BJ (cell line): Measurements from ENCODE around the gene SCMH1. TPM values are rescaled to one million over a fixed set of nuclear protein-coding genes. Genes with fewer than 3 reads are reported as not detected.
A peak's percentile ranks its signal among the peaks of the same experiment; 100 is the strongest.

Experiments used
- CTCF ChIA-PET: fragments of 350-600 bp; formaldehyde crosslinking; extraction: SDS; loops from one replicate; lab custom pipeline; 2021; ENCODE audit warnings: antibody characterized with exemption, inconsistent platforms; lab: Yijun Ruan, JAX
- POLR2A ChIA-PET: fragments of 300-600 bp; sonication (Branson Sonifier 250); formaldehyde crosslinking; extraction: SDS; loops from one replicate; lab custom pipeline; 2021; ENCODE audit warnings: antibody characterized with exemption; lab: Charles Lee
- DNase-seq: peaks from one replicate; pipeline ENCODE4 v3.0.0-alpha.2; 2011; ENCODE audit warnings: low read depth
- H3K27me3 ChIP-seq: 2 replicates; pipeline ENCODE4 v1.6.0; 2011; ENCODE audit warnings: low read length; ENCODE audit not compliant: control insufficient read depth, insufficient read depth
- H3K36me3 ChIP-seq: 2 replicates; pipeline ENCODE4 v1.5.1; 2011; ENCODE audit warnings: low read length; ENCODE audit not compliant: control insufficient read depth, insufficient read depth
- H3K4me3 ChIP-seq: 2 replicates; pipeline ENCODE4 v1.5.1; 2011; ENCODE audit warnings: low read depth, mild to moderate bottlenecking, control low read depth, low read length
- polyA plus RNA-seq: library from polyadenylated mRNA; depleted of rRNA; stranded (reverse); fragments of >200 nt; gene quantifications from 2 replicates; pipeline ENCODE4 v1.2.3, GENCODE V29; 2011
- TF ChIP-seq, protein P1 (sequence below): IDR thresholded peaks from 2 replicates; pipeline ENCODE4 v1.5.1; 2011; ENCODE audit warnings: low read depth, mild to moderate bottlenecking, control low read depth, inconsistent platforms, low read length, moderate library complexity; ENCODE audit not compliant: insufficient read depth

Gene SCMH1
- polyA plus RNA-seq, 1 experiment = 44.9 TPM

DNA sequence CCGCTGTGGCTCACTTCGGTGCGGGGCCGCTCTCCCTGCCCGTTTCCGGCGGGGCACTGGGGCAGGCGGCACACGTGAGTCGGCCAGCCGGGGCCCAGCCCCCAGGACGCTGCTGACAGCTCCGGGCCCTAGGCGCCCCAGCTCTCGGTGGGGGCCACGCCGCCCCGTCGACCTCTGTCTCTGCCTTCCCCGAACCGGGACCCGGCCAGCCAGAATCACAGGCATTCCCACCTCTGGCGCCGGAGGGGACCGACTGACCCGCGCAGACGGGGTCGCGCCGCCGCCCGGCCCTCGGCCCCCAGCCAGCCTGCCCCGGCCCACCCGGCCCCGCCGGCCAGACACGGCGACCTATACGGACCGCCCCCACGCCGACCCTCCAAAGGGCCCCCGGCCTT lies 755 bp downstream of the SCMH1 start:
- CTCF ChIA-PET = interaction anchor here (1.0 kb wide), 1 partner anchor 218 kb away, joined by 4 read pairs; no protein-coding TSS in a partner anchor

DNA sequence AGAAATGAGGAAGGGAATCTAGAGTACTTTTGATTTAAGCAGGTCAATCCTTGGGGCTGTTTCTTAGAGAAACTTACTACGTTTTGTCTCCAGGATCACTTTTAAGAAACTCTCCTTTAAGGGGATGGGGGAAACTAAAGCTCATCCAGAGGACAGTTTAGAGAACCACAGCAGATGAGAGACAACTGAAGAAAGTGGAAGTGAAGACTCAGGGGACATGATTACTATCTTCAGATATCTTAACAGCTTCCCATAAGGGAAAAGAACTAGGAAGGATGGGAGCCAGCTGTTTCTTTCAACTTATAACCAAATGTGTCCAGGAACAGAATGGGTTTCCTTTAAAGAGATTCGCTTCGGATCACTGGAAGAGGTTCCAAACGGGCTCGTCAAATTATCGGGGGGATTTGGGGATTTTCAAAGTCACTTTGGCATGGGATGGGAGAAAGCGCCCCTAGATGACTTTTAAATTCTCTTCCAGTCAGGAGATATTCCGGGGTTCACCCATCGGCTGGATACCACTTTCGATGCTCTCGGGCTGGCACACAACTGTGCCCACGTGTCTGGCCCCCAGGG lies 1.2 kb downstream of the SCMH1 start:
- Histone ChIP-seq H3K27me3 (no peaks in the 10 kb centered on the region), H3K36me3 (no peaks in the 10 kb centered on the region), H3K4me3 (peak overlapping the region; percentile 55)
- POLR2A ChIA-PET = interaction anchor here (0.7 kb wide), 1 partner anchor 139 kb away, joined by 7 read pairs; no protein-coding TSS in a partner anchor
- TF ChIP-seq, protein P1, sequence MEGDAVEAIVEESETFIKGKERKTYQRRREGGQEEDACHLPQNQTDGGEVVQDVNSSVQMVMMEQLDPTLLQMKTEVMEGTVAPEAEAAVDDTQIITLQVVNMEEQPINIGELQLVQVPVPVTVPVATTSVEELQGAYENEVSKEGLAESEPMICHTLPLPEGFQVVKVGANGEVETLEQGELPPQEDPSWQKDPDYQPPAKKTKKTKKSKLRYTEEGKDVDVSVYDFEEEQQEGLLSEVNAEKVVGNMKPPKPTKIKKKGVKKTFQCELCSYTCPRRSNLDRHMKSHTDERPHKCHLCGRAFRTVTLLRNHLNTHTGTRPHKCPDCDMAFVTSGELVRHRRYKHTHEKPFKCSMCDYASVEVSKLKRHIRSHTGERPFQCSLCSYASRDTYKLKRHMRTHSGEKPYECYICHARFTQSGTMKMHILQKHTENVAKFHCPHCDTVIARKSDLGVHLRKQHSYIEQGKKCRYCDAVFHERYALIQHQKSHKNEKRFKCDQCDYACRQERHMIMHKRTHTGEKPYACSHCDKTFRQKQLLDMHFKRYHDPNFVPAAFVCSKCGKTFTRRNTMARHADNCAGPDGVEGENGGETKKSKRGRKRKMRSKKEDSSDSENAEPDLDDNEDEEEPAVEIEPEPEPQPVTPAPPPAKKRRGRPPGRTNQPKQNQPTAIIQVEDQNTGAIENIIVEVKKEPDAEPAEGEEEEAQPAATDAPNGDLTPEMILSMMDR = no peak
- CTCF ChIA-PET = interaction anchor here (0.6 to 1.0 kb wide), 2 partner anchors 218 to 1690 kb away, joined by 3 to 4 read pairs; no protein-coding TSS in a partner anchor
- DNase-seq = no peak

More for the DNA sequence above, 755 bp downstream of the SCMH1 start:
- H3K4me3 ChIP-seq = peak overlapping the region; percentile 55
- no peaks in the 10 kb centered on the region for H3K36me3 ChIP-seq
- POLR2A ChIA-PET = no interaction called here
- TF ChIP-seq, protein P1 = no peak
- DNase-seq = no peak
- no peaks in the 10 kb centered on the region for H3K27me3 ChIP-seq

DNA sequence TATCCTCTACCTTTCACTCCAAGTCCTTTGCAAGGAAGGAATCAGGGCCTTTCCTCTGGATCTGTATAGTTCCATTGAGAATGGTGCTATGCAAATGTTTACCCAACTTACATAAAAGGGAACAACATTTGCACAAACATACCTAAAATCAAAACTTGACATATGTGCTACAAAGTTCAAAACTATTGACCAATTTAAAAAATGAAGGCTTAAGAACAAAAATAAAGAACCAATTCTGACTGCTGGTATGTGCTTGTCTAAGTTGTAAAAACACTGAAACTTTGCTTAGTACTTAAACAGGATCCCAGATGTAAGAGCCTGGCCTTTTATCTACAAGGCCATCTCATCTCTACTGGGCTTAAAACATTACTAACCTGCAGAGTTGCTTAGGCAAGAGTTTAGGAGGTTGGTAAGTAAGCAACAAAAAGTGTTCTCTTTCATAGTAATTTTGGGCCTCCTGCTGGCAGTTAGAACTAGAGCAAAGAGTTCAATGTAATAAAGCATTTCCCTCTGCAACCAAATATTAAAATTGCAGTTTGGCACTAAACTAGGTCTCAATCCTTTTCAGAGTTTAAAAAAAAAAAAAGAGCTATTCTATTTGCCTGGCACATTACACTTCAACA lies 2.0 kb downstream of the SCMH1 start:
- Histone ChIP-seq H3K4me3 (no peak overlapping the region), H3K36me3 (no peaks in the 10 kb centered on the region), H3K27me3 (no peaks in the 10 kb centered on the region)
- ChIA-PET CTCF (interaction anchor here (0.6 to 1.9 kb wide), 5 partner anchors 82 to 1691 kb away, joined by 3 to 5 read pairs (median 3); no protein-coding TSS in a partner anchor), POLR2A (interaction anchor here (0.7 kb wide), 1 partner anchor 138 kb away, joined by 7 read pairs; no protein-coding TSS in a partner anchor)
- peak; percentile 28 for DNase-seq
- TF ChIP-seq, protein P1 = peak; percentile 60

DNA sequence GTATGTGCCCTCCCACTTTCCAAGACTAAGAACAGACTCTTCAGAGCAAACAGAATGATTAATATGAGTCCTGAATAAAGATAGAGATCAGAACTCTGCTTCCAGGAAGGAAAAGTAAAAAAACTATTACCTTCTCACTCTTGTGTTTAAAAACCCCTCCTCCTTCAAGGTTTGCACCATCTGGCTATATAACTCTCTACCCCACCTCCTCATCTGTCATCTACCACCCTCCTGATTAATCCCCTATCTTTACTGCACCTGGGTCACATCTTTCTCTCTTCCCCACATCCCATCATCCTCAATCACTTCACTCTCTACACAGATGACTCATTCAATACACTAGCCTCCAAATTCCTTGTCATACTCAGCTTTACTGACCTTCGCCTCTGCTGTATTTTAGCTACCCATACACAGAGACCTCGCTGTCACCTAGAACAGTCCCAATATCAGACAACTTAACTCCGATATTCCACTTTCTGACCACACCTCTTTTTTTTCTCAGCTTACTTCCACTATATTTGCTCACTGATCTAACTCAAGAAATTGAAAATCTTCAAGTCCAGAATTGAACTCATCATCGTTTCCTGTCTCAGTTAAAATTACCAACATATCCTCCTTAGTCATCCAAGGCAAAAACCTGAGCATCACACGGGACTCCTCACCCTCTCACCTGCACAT lies 3.7 kb downstream of the SCMH1 start:
- Histone ChIP-seq H3K4me3 (no peak overlapping the region), H3K27me3 (no peaks in the 10 kb centered on the region), H3K36me3 (no peaks in the 10 kb centered on the region)
- ChIA-PET CTCF (interaction anchor here (1.1 to 1.9 kb wide), 3 partner anchors 9 to 128 kb away, joined by 3 to 5 read pairs (median 5); no protein-coding TSS in a partner anchor), POLR2A (no interaction called here)
- TF ChIP-seq, protein P1 = no peak
- no peak for DNase-seq

DNA sequence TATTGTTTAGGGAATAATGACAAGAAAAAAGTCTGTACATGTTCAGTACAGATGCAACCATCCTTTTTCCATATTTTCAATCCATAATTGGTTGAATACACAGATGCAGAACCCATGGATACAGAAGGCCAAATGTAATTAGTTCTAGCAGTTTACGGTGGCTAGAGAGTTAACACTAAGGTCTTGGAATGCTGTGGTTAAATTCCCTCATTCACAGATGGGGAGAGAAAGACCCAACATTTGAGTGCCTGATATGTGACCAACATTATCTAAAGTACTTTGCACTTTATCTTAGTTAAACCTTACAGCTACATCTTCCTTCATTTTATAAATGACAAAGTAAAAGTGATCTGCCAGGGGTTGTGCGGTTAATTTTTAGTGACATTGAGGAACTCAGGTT lies 5.3 kb downstream of the SCMH1 start:
- Histone ChIP-seq H3K36me3 (no peaks in the 10 kb centered on the region), H3K4me3 (no peak overlapping the region), H3K27me3 (no peaks in the 10 kb centered on the region)
- CTCF ChIA-PET = interaction anchor here (0.6 to 1.2 kb wide), 3 partner anchors 15 to 192 kb away, joined by 3 read pairs; no protein-coding TSS in a partner anchor
- POLR2A ChIA-PET = no interaction called here
- DNase-seq = no peak
- TF ChIP-seq, protein P1 = no peak
